ENCODE data around the gene RSBN1L. TPM values are rescaled to one million over a fixed set of nuclear protein-coding genes. Genes with fewer than 3 reads are reported as not detected.
"Not testable (repeated sequence)": the region's sequence is repeated elsewhere in the genome, so short reads cannot be mapped to it uniquely, and the experiment has no call there.

Gene RSBN1L
- total RNA-seq: 10 to 100 TPM; 30.2 to 32.6 TPM

DNA sequence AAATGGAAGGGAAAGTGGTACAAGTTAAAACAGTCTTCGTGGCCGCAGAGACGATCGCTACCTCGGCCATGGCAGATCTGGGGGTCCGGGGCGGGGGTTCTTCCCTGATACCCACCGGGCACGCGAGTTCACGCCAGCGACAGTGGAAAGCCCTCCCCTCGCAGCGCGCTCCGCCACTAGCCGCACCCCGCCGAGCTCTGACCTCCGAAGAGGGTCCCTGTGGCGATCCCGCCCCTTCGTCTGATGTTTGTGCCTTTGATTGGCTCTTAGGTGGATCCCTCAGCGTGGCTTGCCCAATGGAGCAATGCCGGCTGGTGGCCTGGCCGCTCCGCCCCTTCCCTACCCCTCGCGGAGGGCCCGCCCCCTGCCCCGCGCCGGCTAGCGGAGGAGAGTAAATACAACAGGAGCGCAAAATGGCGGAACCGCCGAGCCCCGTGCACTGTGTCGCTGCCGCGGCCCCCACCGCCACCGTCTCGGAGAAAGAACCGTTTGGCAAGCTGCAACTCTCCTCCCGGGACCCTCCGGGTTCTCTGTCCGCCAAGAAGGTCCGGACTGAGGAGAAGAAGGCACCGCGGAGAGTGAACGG lies at the start of gene RSBN1L:
RSBN1L (plus strand) TSS at position 403 of the 586 bp plus-strand sequence; CDS start at position 414, 11 bp downstream.
- peak; percentile 98 for DNase-seq
- H3K9me3 Mint-ChIP-seq: no peaks in the 10 kb centered on the region
- peaks cover 18% of the 10 kb centered on the region for H3K36me3 Mint-ChIP-seq (ENCODE audit: low read depth)
- H3K27ac Mint-ChIP-seq: peak within 1 kb of the TSS; percentile 98
- POLR2A ChIA-PET: interaction anchor here (0.6 kb wide), 1 partner anchor 9 kb away, joined by 10 read pairs; no protein-coding TSS in a partner anchor
- H3K4me1 Mint-ChIP-seq: peaks cover 50% of the 10 kb centered on the region
- no peaks in the 10 kb centered on the region for H3K27me3 Mint-ChIP-seq
- H3K4me3 Mint-ChIP-seq: peak within 1 kb of the TSS; percentile 99
- CTCF ChIA-PET: interaction anchor here (0.7 to 2.6 kb wide), 6 partner anchors 9 to 102 kb away, joined by 3 to 15 read pairs (median 3); partner anchors contain the start of genes PHTF2 and TMEM60

GRCh38 chr7:77648742-77649338 lies 47.4 kb upstream of the RSBN1L start:
- H3K4me1 Mint-ChIP-seq: no peaks in the 10 kb centered on the region

GRCh38 chr7:77649716-77650349 lies 46.4 kb upstream of the RSBN1L start:
- H3K4me3 Mint-ChIP-seq: no peak overlapping the region
- no peaks in the 10 kb centered on the region for H3K9me3 Mint-ChIP-seq
- H3K4me1 Mint-ChIP-seq: no peaks in the 10 kb centered on the region
- no peak for DNase-seq
- H3K36me3 Mint-ChIP-seq (ENCODE audit: low read depth): no peaks in the 10 kb centered on the region
- no peaks in the 10 kb centered on the region for H3K27me3 Mint-ChIP-seq
- POLR2A ChIA-PET: no interaction called here
- CTCF ChIA-PET: no interaction called here
- H3K27ac Mint-ChIP-seq: no peak overlapping the region

More at GRCh38 chr7:77648742-77649338, 47.4 kb upstream of the RSBN1L start:
- DNase-seq: no peak
- Mint-ChIP-seq H3K36me3 (ENCODE audit: low read depth) (no peaks in the 10 kb centered on the region), H3K27ac (no peak overlapping the region), H3K9me3 (no peaks in the 10 kb centered on the region), H3K4me3 (no peak overlapping the region), H3K27me3 (no peaks in the 10 kb centered on the region)
- ChIA-PET POLR2A (no interaction called here), CTCF (interaction anchor here (0.9 kb wide), 1 partner anchor 20 kb away, joined by 4 read pairs; no protein-coding TSS in a partner anchor)

GRCh38 chr7:77651575-77652162 lies 44.6 kb upstream of the RSBN1L start:
- ChIA-PET POLR2A (interaction anchor here (0.6 kb wide), 1 partner anchor 104 kb away, joined by 3 read pairs; no protein-coding TSS in a partner anchor), CTCF (interaction anchor here (0.5 to 1.3 kb wide), 8 partner anchors 8 to 388 kb away, joined by 3 to 5 read pairs (median 4); partner anchors contain the start of gene RSBN1L)
- Mint-ChIP-seq H3K27me3 (no peaks in the 10 kb centered on the region), H3K4me1 (no peaks in the 10 kb centered on the region), H3K4me3 (no peak overlapping the region), H3K36me3 (ENCODE audit: low read depth) (no peaks in the 10 kb centered on the region), H3K9me3 (no peaks in the 10 kb centered on the region), H3K27ac (peak overlapping the region; percentile 13)
- peak; percentile 62 for DNase-seq

DNA sequence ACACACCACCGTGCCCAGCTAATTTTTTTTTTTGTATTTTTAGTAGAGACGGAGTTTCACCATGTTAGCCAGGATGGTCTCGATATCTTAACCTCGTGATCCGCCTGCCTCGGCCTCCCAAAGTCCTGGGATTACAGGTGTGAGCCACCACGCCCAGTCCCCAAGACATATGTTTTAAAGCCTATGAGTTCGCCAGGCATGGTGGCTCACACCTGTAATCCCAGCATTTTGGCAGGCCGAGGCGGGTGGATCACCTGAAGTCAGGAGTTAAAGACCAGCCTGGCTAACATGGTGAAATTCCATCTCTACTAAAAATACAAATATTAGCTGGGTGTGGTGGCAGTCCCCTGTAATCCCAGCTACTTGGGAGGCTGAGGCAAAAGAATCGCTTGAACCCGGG lies 43.4 kb upstream of the RSBN1L start:
- CTCF ChIA-PET: interaction anchor here (0.6 to 0.9 kb wide), 3 partner anchors 13 to 294 kb away, joined by 3 to 4 read pairs (median 3); no protein-coding TSS in a partner anchor
- H3K4me3 Mint-ChIP-seq; H3K27me3 Mint-ChIP-seq; POLR2A ChIA-PET; H3K36me3 Mint-ChIP-seq (ENCODE audit: low read depth); H3K27ac Mint-ChIP-seq; H3K4me1 Mint-ChIP-seq; DNase-seq; H3K9me3 Mint-ChIP-seq: not testable (repeated sequence)

GRCh38 chr7:77653572-77653971 lies 42.7 kb upstream of the RSBN1L start:
- Mint-ChIP-seq H3K4me3 (no peak overlapping the region), H3K27ac (no peak overlapping the region), H3K9me3 (no peaks in the 10 kb centered on the region), H3K4me1 (no peaks in the 10 kb centered on the region), H3K36me3 (ENCODE audit: low read depth) (no peaks in the 10 kb centered on the region), H3K27me3 (no peaks in the 10 kb centered on the region)
- no peak for DNase-seq
- CTCF ChIA-PET: interaction anchor here (0.6 to 0.9 kb wide), 4 partner anchors 12 to 272 kb away, joined by 3 to 4 read pairs (median 3); no protein-coding TSS in a partner anchor
- POLR2A ChIA-PET: no interaction called here

DNA sequence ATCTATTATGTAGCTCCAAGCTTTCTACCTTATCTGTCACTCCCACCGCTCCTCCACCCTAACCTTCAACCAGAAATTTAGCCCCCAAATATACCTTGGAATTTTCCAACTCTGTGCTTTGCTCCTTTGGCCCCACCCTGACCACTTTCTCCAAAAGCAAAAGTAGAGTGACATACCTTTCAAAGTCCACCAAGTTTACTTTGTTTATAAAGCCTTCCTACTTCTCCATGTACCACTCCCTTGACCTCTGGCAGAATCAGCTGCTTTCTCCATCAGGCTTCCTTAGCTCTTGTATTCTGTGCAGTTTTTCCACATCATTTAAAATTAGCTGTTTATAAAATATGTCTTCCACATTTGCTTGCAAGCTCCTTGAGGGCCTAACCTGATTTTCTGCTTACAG lies 40.9 kb upstream of the RSBN1L start:
- H3K27me3 Mint-ChIP-seq: no peaks in the 10 kb centered on the region
- H3K36me3 Mint-ChIP-seq (ENCODE audit: low read depth): no peaks in the 10 kb centered on the region
- CTCF ChIA-PET: no interaction called here

DNA sequence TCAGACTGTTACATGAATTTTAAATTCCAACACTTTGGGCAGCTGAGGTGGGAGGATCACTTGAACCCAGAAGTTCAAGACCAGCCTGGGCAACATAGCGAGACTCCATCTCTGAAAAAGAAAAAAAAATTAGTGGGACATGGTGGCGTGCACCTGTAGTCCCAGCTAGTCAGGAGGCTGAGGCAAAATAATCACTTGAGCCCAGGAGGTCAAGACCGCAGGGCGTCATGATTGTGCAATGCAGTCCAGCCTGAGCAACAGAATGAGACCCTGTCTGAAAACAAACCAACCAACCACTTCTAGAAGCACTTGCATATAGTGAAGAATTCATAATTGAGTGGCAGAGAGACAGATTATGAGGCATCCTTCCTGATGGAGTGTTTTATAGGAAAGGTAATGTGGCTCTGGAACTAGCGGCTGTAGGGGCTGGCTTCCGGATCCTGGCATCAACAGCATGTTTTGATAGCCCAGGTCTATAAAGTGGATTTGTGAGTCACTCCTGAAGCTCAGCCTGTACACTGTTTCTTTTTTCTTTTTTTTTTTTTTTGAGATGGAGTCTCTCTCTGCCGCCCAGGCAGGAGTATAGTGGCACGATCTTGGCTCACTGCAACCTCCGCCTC lies 40.3 kb upstream of the RSBN1L start:
- ChIA-PET CTCF (interaction anchor here (0.7 kb wide), 1 partner anchor 48 kb away, joined by 3 read pairs; no protein-coding TSS in a partner anchor), POLR2A (no interaction called here)
- no peak for DNase-seq
- H3K4me3 Mint-ChIP-seq: no peak overlapping the region
- H3K27me3 Mint-ChIP-seq: no peaks in the 10 kb centered on the region
- no peak overlapping the region for H3K27ac Mint-ChIP-seq
- no peaks in the 10 kb centered on the region for H3K36me3 Mint-ChIP-seq (ENCODE audit: low read depth)
- H3K4me1 Mint-ChIP-seq: no peaks in the 10 kb centered on the region
- no peaks in the 10 kb centered on the region for H3K9me3 Mint-ChIP-seq

More for the DNA sequence above, 40.9 kb upstream of the RSBN1L start:
- no peaks in the 10 kb centered on the region for H3K9me3 Mint-ChIP-seq
- DNase-seq: no peak
- no peaks in the 10 kb centered on the region for H3K4me1 Mint-ChIP-seq
- POLR2A ChIA-PET: no interaction called here
- no peak overlapping the region for H3K27ac Mint-ChIP-seq
- no peak overlapping the region for H3K4me3 Mint-ChIP-seq

DNA sequence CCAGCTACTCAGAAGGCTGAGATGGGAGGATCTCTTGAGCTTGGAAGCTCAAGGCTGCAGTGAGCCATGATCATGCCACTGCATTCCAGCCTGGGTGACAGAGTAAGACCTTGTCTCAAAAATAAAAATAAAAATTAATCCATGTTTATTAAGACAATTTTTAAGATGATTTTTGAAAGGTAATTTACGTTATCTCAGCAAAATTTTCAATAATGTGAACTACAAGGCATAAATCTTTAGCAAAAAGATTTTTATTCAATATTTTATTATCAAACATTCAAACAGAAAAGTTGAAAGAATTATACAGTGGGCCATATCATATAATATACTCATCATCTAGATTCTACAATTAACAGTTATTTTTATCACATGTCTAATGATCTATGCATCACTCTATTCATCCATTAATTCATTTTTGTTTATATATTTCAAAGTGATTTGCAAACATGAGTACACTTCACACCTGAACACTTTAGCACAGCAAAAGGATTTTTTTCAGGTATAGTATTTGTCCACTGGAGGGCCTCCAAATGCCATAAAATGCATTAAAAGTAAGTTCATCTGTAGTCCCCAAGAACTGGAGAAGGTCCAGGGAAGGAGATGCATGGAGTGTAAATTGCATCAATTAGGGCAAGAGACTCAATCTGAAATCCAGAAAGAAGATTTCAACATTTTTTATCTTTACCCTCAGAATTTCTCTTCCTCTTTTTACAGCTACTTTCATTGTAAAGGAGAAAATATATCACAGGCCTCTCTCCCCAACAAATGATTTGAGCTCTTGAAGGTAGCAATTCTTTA lies 38.6 kb upstream of the RSBN1L start:
- H3K27me3 Mint-ChIP-seq: no peaks in the 10 kb centered on the region
- no peaks in the 10 kb centered on the region for H3K36me3 Mint-ChIP-seq (ENCODE audit: low read depth)
- H3K27ac Mint-ChIP-seq: no peak overlapping the region
- CTCF ChIA-PET: interaction anchor here (0.6 to 1.0 kb wide), 3 partner anchors 44 to 278 kb away, joined by 3 to 5 read pairs (median 3); no protein-coding TSS in a partner anchor
- H3K4me3 Mint-ChIP-seq: no peak overlapping the region
- peak; percentile 51 for DNase-seq
- H3K9me3 Mint-ChIP-seq: no peaks in the 10 kb centered on the region
- H3K4me1 Mint-ChIP-seq: no peaks in the 10 kb centered on the region
- POLR2A ChIA-PET: interaction anchor here (0.7 kb wide), 1 partner anchor 42 kb away, joined by 4 read pairs; no protein-coding TSS in a partner anchor

- ChIA-PET POLR2A (interaction anchor here (0.6 kb wide), 2 partner anchors 16 to 59 kb away, joined by 4 read pairs; no protein-coding TSS in a partner anchor), CTCF (interaction anchor here (0.5 to 1.7 kb wide), 6 partner anchors 7 to 238 kb away, joined by 3 to 4 read pairs (median 3); no protein-coding TSS in a partner anchor)
Observed at GRCh38 chr7:77658928-77659327, 37.3 kb upstream of the RSBN1L start.

DNA sequence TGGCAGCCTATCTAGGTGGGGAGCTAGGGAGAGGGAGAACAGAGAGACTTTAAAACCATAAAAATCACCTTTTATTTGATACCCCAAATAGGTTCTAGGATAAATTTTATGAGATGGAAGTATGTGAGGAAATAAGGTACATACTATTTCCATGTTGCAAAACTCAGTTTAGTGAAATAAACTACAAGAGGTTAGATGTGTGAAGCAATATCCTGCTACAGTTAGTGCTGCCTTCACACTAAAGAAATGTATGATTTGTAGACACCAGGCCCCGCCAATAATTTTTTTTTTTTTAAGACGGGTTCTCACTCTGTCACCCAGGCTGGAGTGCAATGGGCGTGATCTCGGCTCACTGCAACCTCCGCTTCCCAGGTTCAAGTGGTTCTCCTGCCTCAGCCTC lies 34.4 kb upstream of the RSBN1L start:
- Mint-ChIP-seq H3K9me3 (no peaks in the 10 kb centered on the region), H3K4me3 (no peak overlapping the region), H3K27ac (no peak overlapping the region), H3K27me3 (peaks cover 2% of the 10 kb centered on the region), H3K36me3 (ENCODE audit: low read depth) (no peaks in the 10 kb centered on the region), H3K4me1 (no peaks in the 10 kb centered on the region)
- POLR2A ChIA-PET: no interaction called here
- CTCF ChIA-PET: no interaction called here
- no peak for DNase-seq

More at GRCh38 chr7:77658928-77659327, 37.3 kb upstream of the RSBN1L start:
- Mint-ChIP-seq H3K27me3 (no peaks in the 10 kb centered on the region), H3K36me3 (ENCODE audit: low read depth) (no peaks in the 10 kb centered on the region), H3K4me3 (no peak overlapping the region), H3K9me3 (no peaks in the 10 kb centered on the region), H3K4me1 (no peaks in the 10 kb centered on the region), H3K27ac (no peak overlapping the region)
- DNase-seq: no peak

- ChIA-PET CTCF (no interaction called here), POLR2A (no interaction called here)
- H3K27me3 Mint-ChIP-seq: peaks cover 2% of the 10 kb centered on the region
- H3K9me3 Mint-ChIP-seq: no peaks in the 10 kb centered on the region
- no peaks in the 10 kb centered on the region for H3K4me1 Mint-ChIP-seq
- H3K4me3 Mint-ChIP-seq: no peak overlapping the region
- no peaks in the 10 kb centered on the region for H3K36me3 Mint-ChIP-seq (ENCODE audit: low read depth)
- H3K27ac Mint-ChIP-seq: no peak overlapping the region
- DNase-seq: no peak
Observed at GRCh38 chr7:77662869-77663268, 33.4 kb upstream of the RSBN1L start.

Data from activated CD4-positive, alpha-beta T cell treated with anti-CD3 and anti-CD28 coated beads, Interleukin-2, amount 10 ng/mL, durations not matched to agents 7 days and 5 days (primary cell).